T47D (cell line): ENCODE data around the gene DDX42.
"Not testable (repeated sequence)": the region's sequence is repeated elsewhere in the genome, so short reads cannot be mapped to it uniquely, and the experiment has no call there.

Experiments used
- DNase-seq, 2 experiments: peaks; one replicate each; pipeline versions ENCODE4 v3.0.0 to v3.0.0-alpha.2; 2011 to 2012; ENCODE audit warnings: low read depth in 1 of 2, low spot score in 1 of 2
- JUND ChIP-seq: IDR thresholded peaks from 2 replicates; pipeline ENCODE4 v1.6.1; 2012; ENCODE audit warnings: low read depth
- in situ Hi-C: cut with HindIII; loops from 2 replicates; pipeline ENCODE4 v1.10.0; 2016; ENCODE audit warnings: low sequenced_read_pairs, low pct_unique_long_range_greater_than_20kb

The DDX42 gene

DNA sequence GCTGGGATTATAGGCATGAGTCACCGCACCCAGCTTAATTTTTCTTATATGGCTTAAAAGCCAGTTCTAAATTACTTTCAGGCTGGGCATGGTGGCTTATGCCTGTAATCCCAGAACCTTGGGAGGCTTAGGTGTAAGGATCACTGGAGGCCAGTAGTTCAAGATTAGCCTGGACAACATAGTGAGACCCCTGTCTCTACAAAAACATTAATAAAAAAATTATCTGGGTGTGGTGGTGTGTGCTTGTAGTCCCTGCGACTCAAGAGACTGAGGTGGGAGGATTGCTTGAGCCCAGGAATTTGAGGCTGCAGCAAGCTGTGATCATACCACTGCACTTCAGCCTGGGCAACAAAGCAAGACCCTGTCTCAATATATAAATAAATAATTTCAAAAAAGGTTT is 79.3 kb downstream of the DDX42 start:
- DNase-seq = no peak
- in situ Hi-C loops = no loop called here
- no peak for TF ChIP-seq JUND

DNA sequence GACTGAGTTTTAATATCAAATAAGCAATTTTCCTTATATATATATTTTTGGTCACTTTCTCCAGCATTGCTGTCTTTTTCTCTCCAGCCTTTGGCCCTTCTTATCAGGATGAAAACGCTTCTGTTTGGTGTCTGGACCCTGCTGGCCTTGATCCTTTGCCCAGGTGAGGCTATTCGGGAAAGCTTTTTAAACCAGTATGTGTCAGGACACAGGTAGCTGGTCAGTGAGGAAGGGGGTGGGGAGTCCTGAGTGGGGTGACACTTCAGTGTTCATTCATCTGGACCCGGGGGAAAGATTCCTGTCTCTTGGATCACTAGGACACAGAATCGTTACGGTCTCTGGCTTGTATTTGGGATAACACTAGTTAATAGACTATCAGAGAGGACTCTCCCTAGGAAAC is 80.7 kb downstream of the DDX42 start:
- no peak for DNase-seq
- in situ Hi-C loops = no loop called here
- TF ChIP-seq JUND = no peak

DNA sequence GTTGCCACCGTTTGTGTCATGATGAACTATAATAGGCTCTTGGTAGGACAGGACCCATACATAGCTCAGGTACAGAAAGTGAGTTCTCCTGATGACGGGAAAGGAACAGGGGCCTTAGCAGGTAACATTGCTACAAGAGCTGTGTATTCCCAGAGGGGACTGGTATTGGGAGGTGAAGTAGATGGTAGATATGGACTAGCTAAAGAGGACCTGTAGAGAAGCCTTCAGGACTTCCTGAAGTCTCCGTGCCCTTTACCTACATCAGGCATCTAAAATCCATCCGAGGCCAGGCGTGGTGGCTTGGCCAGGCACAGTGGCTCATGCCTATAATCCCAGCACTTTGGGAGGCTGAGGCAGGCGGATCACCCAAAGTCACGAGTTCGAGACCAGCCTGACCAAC is 81.2 kb downstream of the DDX42 start:
- TF ChIP-seq JUND = no peak
- no peak for DNase-seq
- in situ Hi-C loops = no loop called here

DNA sequence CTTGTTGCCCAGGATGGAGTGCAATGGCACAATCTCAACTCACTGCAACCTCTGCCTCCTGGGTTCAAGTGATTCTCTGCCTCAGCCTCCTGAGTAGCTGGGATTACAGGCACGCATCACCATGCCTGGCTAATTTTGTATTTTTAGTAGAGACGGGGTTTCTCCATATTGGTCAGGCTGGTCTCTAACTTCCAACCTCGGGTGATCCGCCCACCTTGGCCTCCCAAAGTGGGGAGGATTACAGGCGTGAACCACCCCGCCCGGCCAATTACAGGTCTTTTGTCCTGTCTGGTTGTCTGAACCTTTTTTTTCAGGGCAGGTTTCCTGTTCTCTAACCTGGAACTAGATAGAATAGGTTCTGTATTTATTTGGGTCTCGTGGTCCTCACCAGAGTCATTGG is 82.5 kb downstream of the DDX42 start:
- DNase-seq, in situ Hi-C loops: not testable (repeated sequence)

DNA sequence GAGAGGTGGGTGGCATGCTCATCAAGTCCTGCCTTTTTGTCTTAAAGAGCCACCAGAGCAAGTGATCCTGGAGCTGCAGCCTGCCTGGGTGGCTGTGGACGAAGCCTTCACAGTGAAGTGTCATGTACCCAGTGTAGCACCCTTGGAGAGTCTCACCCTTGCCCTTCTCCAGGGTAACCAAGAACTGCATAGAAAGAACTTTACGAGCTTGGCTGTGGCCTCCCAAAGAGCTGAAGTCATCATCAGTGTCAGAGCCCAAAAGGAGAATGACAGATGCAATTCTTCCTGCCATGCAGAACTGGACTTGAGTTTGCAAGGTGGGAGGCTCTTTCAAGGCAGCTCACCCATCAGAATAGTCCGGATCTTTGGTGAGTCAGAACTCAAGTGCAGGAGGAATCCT is 85.3 kb downstream of the DDX42 start:
- in situ Hi-C loops = no loop called here
- TF ChIP-seq JUND = no peak
- DNase-seq = no peak

DNA sequence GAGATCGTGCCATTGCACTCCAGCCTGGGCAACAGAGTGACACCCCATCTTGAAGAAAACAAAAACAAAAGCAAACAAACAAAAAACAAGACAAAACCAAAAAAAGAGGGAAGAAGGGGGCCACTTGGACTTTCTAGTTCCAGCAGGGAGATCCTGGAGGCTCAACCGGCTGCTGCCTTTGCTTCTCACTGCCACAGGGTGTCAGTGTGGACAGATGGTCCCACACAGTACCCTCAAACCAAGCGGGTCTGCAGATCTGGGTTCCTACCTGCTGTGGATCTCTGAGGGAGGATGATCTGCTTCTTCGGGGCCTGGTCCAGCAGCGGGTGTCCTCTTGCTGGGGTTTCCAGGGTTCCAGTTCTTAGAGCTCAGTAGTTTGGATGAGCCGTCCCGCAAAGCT is 92.7 kb downstream of the DDX42 start:
- in situ Hi-C loops, DNase-seq: not testable (repeated sequence)
